GM12878 (cell line): ENCODE measurements around the gene PHPT1. TPM values are rescaled to one million over a fixed set of nuclear protein-coding genes. Genes with fewer than 3 reads are reported as not detected.

Experiments
- ATAC-seq: fragments of 200-7000 bp; cut with Tn5 transposase; 3 replicates; pipeline ENCODE4 v1.9.1; 2020; ENCODE audit warnings: mild to moderate bottlenecking, moderate library complexity
- BruUV-seq: library from RNA; stranded (reverse); fragments of 400-500 nt; replicated peaks from 2 replicates; lab custom pipeline; 2021; lab: Mats Ljungman, UMichigan
- CTCF ChIA-PET: fragments of 300-600 bp; sonication (Branson Sonifier 250); formaldehyde crosslinking; extraction: SDS; loops from one replicate; lab custom pipeline; 2021; ENCODE audit warnings: inconsistent platforms; lab: Yijun Ruan, JAX
- POLR2A ChIA-PET: fragments of 350-600 bp; formaldehyde crosslinking; extraction: SDS; loops from one replicate; lab custom pipeline; 2021; ENCODE audit warnings: inconsistent platforms; lab: Charles Lee
- RAD21 ChIA-PET: fragments of 300-600 bp; sonication (Branson Sonifier 250); formaldehyde crosslinking; loops from one replicate; lab custom pipeline; 2023; ENCODE audit warnings: antibody characterized with exemption; ENCODE audit not compliant: unreplicated experiment; lab: Charles Lee
- SMC1A ChIA-PET: fragments of 300-600 bp; sonication (Branson Sonifier 250); formaldehyde crosslinking; loops from one replicate; lab custom pipeline; 2023; ENCODE audit not compliant: unreplicated experiment, uncharacterized antibody; lab: Charles Lee
- DNase-seq: peaks from one replicate; pipeline ENCODE4 v3.0.0-alpha.2; 2011; ENCODE audit warnings: low read depth, low spot score
- FAIRE-seq: peaks from 3 replicates; lab custom pipeline; 2011; peaks lifted over from hg19 to GRCh38; lab: Jason Lieb, UNC
- H2AFZ ChIP-seq: 2 replicates; pipeline ENCODE4 v1.6.0; 2011; ENCODE audit warnings: low read depth, low read length, control low read depth; ENCODE audit not compliant: control insufficient read depth
- H3K27ac ChIP-seq: 2 replicates; pipeline ENCODE4 v1.5.1; 2011; ENCODE audit warnings: control low read depth; ENCODE audit not compliant: control insufficient read depth, insufficient read depth
- H3K27me3 ChIP-seq, 2 experiments: replicated peaks in 1 of 2; 2 replicates each; pipeline versions ENCODE4 v1.6.0 to v1.6.1; 2011; ENCODE audit warnings: low read length in 1 of 2; ENCODE audit not compliant: control insufficient read depth in 2 of 2, insufficient read depth in 2 of 2
- H3K36me3 ChIP-seq, 2 experiments: 2 replicates each; pipeline ENCODE4 v1.5.1; 2011; ENCODE audit warnings: low read length in 1 of 2; ENCODE audit not compliant: control insufficient read depth in 2 of 2, insufficient read depth in 2 of 2
- H3K4me1 ChIP-seq: 2 replicates; pipeline ENCODE4 v1.6.1; 2011; ENCODE audit warnings: mild to moderate bottlenecking, low read length, moderate library complexity, mixed read lengths; ENCODE audit not compliant: control insufficient read depth, insufficient read depth
- H3K4me2 ChIP-seq: 2 replicates; pipeline ENCODE4 v1.6.0; 2011; ENCODE audit warnings: control low read depth; ENCODE audit not compliant: control insufficient read depth, insufficient read depth
- H3K4me3 ChIP-seq: fragments of 200-600 bp; sonication (generic); 2 replicates; pipeline ENCODE4 v1.5.1; 2016
- H3K79me2 ChIP-seq: 2 replicates; pipeline ENCODE4 v1.6.0; 2011; ENCODE audit warnings: low read length; ENCODE audit not compliant: control insufficient read depth, insufficient read depth
- H3K9ac ChIP-seq: 2 replicates; pipeline ENCODE4 v1.8.0; 2011; ENCODE audit warnings: low read length, control low read depth, mixed read lengths; ENCODE audit not compliant: control insufficient read depth, insufficient read depth
- H3K9me3 ChIP-seq: replicated peaks from 3 replicates; pipeline ENCODE4 v1.5.1; 2011; ENCODE audit warnings: mild to moderate bottlenecking, low read length; ENCODE audit not compliant: control insufficient read depth, insufficient read depth
- H4K20me1 ChIP-seq: 2 replicates; pipeline ENCODE4 v1.6.0; 2011; ENCODE audit not compliant: control insufficient read depth, insufficient read depth
- CHD2 ChIP-seq: IDR thresholded peaks from 2 replicates; pipeline ENCODE4 v1.6.1; 2011; ENCODE audit warnings: low read depth, low read length, improper control_type of control experiment, borderline replicate concordance
- EGR1 ChIP-seq, 2 experiments: IDR thresholded peaks; 1 replicate in 1 of 2; 2 replicates in 1 of 2; pipeline ENCODE4 v1.6.1; 2011 to 2012; ENCODE audit warnings: low read depth in 2 of 2, low read length in 2 of 2, borderline replicate concordance in 1 of 2, mild to moderate bottlenecking in 1 of 2, moderate library complexity in 1 of 2
- GATAD2B ChIP-seq: fragments of 450-650 bp; conservative IDR thresholded peaks from 2 replicates; pipeline ENCODE4 v1.6.1; 2017; ENCODE audit warnings: low read depth, mild to moderate bottlenecking, moderate library complexity
- JUNB ChIP-seq: IDR thresholded peaks from 2 replicates; pipeline ENCODE4 v1.6.1; 2016; ENCODE audit warnings: antibody characterized with exemption, mild to moderate bottlenecking
- MTA3 ChIP-seq: IDR thresholded peaks from 2 replicates; pipeline ENCODE4 v1.6.1; 2012; ENCODE audit warnings: low read length, inconsistent platforms, borderline replicate concordance
- MYB ChIP-seq: fragments of 150-350 bp; IDR thresholded peaks from 2 replicates; pipeline ENCODE4 v1.6.1; 2014; ENCODE audit warnings: mild to moderate bottlenecking, low read depth, low read length, borderline replicate concordance
- NFXL1 ChIP-seq: fragments of 450-650 bp; IDR thresholded peaks from 2 replicates; pipeline ENCODE4 v1.6.1; 2017; ENCODE audit warnings: antibody characterized with exemption, mild to moderate bottlenecking, borderline replicate concordance
- NFYA ChIP-seq: IDR thresholded peaks from 2 replicates; pipeline ENCODE4 v1.6.1; 2011; ENCODE audit warnings: low read depth, mild to moderate bottlenecking, low read length, improper control_type of control experiment, borderline replicate concordance
- NR2C2 ChIP-seq: IDR thresholded peaks from 2 replicates; pipeline ENCODE4 v1.6.1; 2011; ENCODE audit warnings: borderline replicate concordance, low read depth; ENCODE audit not compliant: control insufficient read depth, insufficient read length
- RELA ChIP-seq: fragments of 450-650 bp; IDR thresholded peaks from 2 replicates; pipeline ENCODE4 v1.8.0; 2014; ENCODE audit warnings: borderline replicate concordance; ENCODE audit not compliant: partially characterized antibody
- RFX5 ChIP-seq: IDR thresholded peaks from 2 replicates; pipeline ENCODE4 v1.6.1; 2011; ENCODE audit warnings: low read depth, low read length, improper control_type of control experiment
- SP1 ChIP-seq: IDR thresholded peaks from one replicate; pipeline ENCODE4 v1.6.1; 2011; ENCODE audit warnings: low read depth, low read length
- SREBF1 ChIP-seq: IDR thresholded peaks from 2 replicates; pipeline ENCODE4 v1.6.1; 2012; ENCODE audit warnings: mild to moderate bottlenecking, low read length
- SREBF2 ChIP-seq: IDR thresholded peaks from 2 replicates; pipeline ENCODE4 v1.6.1; 2012; ENCODE audit warnings: mild to moderate bottlenecking, low read length
- SUZ12 ChIP-seq: fragments of 200-600 bp; sonication (generic); IDR thresholded peaks from one replicate; pipeline ENCODE4 v1.6.1; 2018; ENCODE audit warnings: antibody characterized with exemption, mild to moderate bottlenecking; ENCODE audit not compliant: unreplicated experiment
- TARDBP ChIP-seq: IDR thresholded peaks from 2 replicates; pipeline ENCODE4 v1.6.1; 2016; ENCODE audit warnings: borderline replicate concordance
- YY1 ChIP-seq: IDR thresholded peaks from 2 replicates; pipeline ENCODE4 v1.6.1; 2011; ENCODE audit warnings: low read depth, mild to moderate bottlenecking, low read length
- ZNF217 ChIP-seq: fragments of 450-650 bp; IDR thresholded peaks from 2 replicates; pipeline ENCODE4 v1.6.1; 2017; ENCODE audit warnings: antibody characterized with exemption, mild to moderate bottlenecking
- ZNF24 ChIP-seq: fragments of 450-650 bp; IDR thresholded peaks from 2 replicates; pipeline ENCODE4 v1.6.1; 2017; ENCODE audit warnings: antibody characterized with exemption, mild to moderate bottlenecking
- ZNF274 ChIP-seq: IDR thresholded peaks from one replicate; pipeline ENCODE4 v1.8.0; 2011; ENCODE audit not compliant: insufficient read length, insufficient read depth
- WGBS: methylation state at CpG from one replicate; pipeline ENCODE4 v1.1.6; 2016; ENCODE audit warnings: low lambda C conversion rate; ENCODE audit not compliant: insufficient replicate concordance, insufficient coverage; ENCODE audit errors: missing lambda C conversion rate; 5-methylcytosine and 5-hydroxymethylcytosine counted together
- in situ Hi-C: fragments of 300-500 bp; cut with MboI; formaldehyde crosslinking; loops from 9 replicates; pipeline ENCODE4 v1.14.3; 2018; ENCODE audit warnings: mixed read lengths
- intact Hi-C: fragments of 100-400 bp; cut with micrococcal nuclease; formaldehyde crosslinking; loops from one replicate; pipeline ENCODE4 v1.14.2; 2022; ENCODE audit not compliant: unreplicated experiment
- polyA plus RNA-seq, 11 experiments: library from polyadenylated mRNA; depleted of rRNA in 4 of 11; unstranded in 6 of 11; stranded (reverse) in 5 of 11; fragments of >200 nt; fragmentation: Nextera tagmentation in 4 of 11; fragmentation: Illumina TruSeq in 1 of 11; extraction: Ambion mirVana in 4 of 11; extraction: Trizol in 1 of 11; gene quantifications; 1 replicate in 1 of 11; 2 replicates in 10 of 11; pipeline versions ENCODE4 v1.2.1 to v1.2.3, GENCODE V29; 2011 to 2016; ENCODE audit warnings: inconsistent platforms in 2 of 11, missing spikeins in 2 of 11, low read depth in 1 of 11
- total RNA-seq, 4 experiments: library from RNA; depleted of rRNA in 3 of 4; stranded (reverse); fragments of >200 nt in 3 of 4; fragmentation: Illumina TruSeq in 1 of 4; extraction: Trizol in 1 of 4; gene quantifications; 2 replicates each; pipeline versions ENCODE4 v1.2.1 to v1.2.3, GENCODE V29; 2013 to 2021
- TF ChIP-seq, protein P1 (sequence below): fragments of 450-650 bp; IDR thresholded peaks from 2 replicates; pipeline ENCODE4 v1.6.1; 2018; ENCODE audit warnings: borderline replicate concordance, mild to moderate bottlenecking; ENCODE audit not compliant: partially characterized antibody
- TF ChIP-seq, protein P2 (sequence below): IDR thresholded peaks from 2 replicates; pipeline ENCODE4 v1.6.1; 2012; ENCODE audit warnings: low read length, inconsistent platforms

PHPT1 gene
- total and polyA plus RNA-seq, 10 of the 15 experiments (the other 5 are each of a cell fraction or from before 2014, with no cell fraction given) = 56.2 to 323 (median 140) TPM

DNA sequence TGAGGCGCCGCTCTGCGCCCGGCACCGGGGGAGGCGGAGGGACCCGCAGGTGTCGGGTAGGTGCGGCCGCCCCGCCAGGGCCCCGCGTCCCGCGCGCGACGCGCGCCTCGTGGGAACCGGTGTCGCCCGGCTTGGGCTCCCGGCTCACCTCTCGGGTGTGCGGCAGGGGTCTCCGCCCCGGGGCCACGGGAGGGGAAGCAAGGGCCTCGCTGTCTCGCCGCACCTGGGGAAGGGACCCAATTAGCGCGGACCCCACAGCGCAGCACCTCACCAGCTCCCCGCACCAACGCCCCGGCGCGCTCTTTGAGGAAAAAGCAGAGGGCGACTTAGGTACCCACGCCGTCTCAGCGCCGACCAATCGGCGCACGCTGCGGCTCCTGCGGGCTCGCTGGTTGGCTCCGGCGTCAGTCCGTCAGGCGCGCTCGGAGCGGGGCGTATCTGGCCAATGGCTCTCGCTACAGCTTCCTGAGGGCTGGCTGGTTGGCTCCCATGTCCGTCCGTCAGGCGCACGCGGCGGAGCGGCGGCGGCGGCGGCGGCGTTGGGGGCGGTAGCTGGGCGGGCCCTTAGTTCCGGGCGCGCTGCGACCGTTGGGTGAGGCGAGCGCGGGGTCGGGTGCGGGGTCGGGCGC, 36.9 kb downstream of the PHPT1 start, which contains the start of gene TRAF2:
TRAF2 (plus strand) TSS at position 567 of the 629 bp plus-strand sequence. CDS start 12,225 bp downstream, outside the sequence.
- in situ Hi-C loops = no loop called here
- TF ChIP-seq SREBF2 (no peak), RELA (peak; percentile 48), TARDBP (no peak), JUNB (no peak), EGR1 (IDR thresholded peaks at IDR 0.05; ENCODE audit: borderline replicate concordance in 1 of 2, low read depth in 2 of 2, low read length in 2 of 2) (no peak; a peak in 1 of 3 replicates), SREBF1 (no peak), ZNF24 (0 out of 2 replicates have a peak, but pooled peaks have one; percentile 9), SUZ12 (no peak), ZNF274 (no peak), MYB (no peak), MTA3 (no peak), SP1 (peak; percentile 100), NR2C2 (no peak), NFXL1 (peak; percentile 24; the same call in 1 of the 2 replicates), NFYA (peak; percentile 98), GATAD2B (peak; percentile 87), RFX5 (peak; percentile 58; the same call in 1 of the 2 replicates), CHD2 (peak; percentile 98), ZNF217 (peak; percentile 61; the same call in 1 of the 2 replicates), YY1 (peak; percentile 27; the same call in 1 of the 2 replicates)
- TF ChIP-seq, protein P1, sequence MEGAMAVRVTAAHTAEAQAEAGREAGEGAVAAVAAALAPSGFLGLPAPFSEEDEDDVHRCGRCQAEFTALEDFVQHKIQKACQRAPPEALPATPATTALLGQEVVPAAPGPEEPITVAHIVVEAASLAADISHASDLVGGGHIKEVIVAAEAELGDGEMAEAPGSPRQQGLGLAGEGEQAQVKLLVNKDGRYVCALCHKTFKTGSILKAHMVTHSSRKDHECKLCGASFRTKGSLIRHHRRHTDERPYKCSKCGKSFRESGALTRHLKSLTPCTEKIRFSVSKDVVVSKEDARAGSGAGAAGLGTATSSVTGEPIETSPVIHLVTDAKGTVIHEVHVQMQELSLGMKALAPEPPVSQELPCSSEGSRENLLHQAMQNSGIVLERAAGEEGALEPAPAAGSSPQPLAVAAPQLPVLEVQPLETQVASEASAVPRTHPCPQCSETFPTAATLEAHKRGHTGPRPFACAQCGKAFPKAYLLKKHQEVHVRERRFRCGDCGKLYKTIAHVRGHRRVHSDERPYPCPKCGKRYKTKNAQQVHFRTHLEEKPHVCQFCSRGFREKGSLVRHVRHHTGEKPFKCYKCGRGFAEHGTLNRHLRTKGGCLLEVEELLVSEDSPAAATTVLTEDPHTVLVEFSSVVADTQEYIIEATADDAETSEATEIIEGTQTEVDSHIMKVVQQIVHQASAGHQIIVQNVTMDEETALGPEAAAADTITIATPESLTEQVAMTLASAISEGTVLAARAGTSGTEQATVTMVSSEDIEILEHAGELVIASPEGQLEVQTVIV = peak; percentile 19
- TF ChIP-seq, protein P2, sequence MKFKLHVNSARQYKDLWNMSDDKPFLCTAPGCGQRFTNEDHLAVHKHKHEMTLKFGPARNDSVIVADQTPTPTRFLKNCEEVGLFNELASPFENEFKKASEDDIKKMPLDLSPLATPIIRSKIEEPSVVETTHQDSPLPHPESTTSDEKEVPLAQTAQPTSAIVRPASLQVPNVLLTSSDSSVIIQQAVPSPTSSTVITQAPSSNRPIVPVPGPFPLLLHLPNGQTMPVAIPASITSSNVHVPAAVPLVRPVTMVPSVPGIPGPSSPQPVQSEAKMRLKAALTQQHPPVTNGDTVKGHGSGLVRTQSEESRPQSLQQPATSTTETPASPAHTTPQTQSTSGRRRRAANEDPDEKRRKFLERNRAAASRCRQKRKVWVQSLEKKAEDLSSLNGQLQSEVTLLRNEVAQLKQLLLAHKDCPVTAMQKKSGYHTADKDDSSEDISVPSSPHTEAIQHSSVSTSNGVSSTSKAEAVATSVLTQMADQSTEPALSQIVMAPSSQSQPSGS = no peak

More for the DNA sequence above, 36.9 kb downstream of the PHPT1 start, which contains the start of gene TRAF2:
- BruUV-seq = no TSS peak
- peak within 1 kb of the TSS; percentile 96 for H3K9ac ChIP-seq
- H3K9me3 ChIP-seq = no peaks in the 10 kb centered on the region
- H3K27ac ChIP-seq = peak within 1 kb of the TSS; percentile 98
- WGBS = under 1% methylated on average over 47 of the region's 88 CpGs
- ChIA-PET RAD21 (interaction anchor here (0.7 to 4.4 kb wide), 5 partner anchors 13 to 144 kb away, joined by 3 to 30 read pairs (median 5); no protein-coding TSS in a partner anchor), SMC1A (interaction anchor here (8.0 kb wide), 1 partner anchor 15 kb away, joined by 70 read pairs; no protein-coding TSS in a partner anchor), CTCF (interaction anchor here (1.6 to 6.9 kb wide), 6 partner anchors 13 to 120 kb away, joined by 3 to 46 read pairs (median 10); partner anchors contain the start of genes AJM1, C8G and FBXW5), POLR2A (interaction anchor here (0.5 to 3.5 kb wide), 11 partner anchors 13 to 772 kb away, joined by 3 to 27 read pairs (median 4); partner anchors contain the start of genes C8G and FBXW5)
- H3K36me3 ChIP-seq = peaks cover 6% of the 10 kb centered on the region in 2 experiments; a peak in 2 of 4 replicates
- H4K20me1 ChIP-seq = no peaks in the 10 kb centered on the region; the same call in 1 of the 2 replicates
- H2AFZ ChIP-seq = peak within 1 kb of the TSS; percentile 80
- DNase-seq = peak; percentile 98
- peak within 1 kb of the TSS; percentile 95 for H3K4me2 ChIP-seq
- peak within 1 kb of the TSS; percentile 100 for H3K4me3 ChIP-seq
- peaks cover 33% of the 10 kb centered on the region for H3K4me1 ChIP-seq
- intact Hi-C loops = loop anchor here (2.0 to 10.0 kb wide), 2 partner anchors 17 to 81 kb away; partner anchors contain the start of gene RABL6
- peak; percentile 92 for ATAC-seq
- peaks cover 53% of the 10 kb centered on the region for H3K79me2 ChIP-seq
- peak; percentile 44 for FAIRE-seq
- H3K27me3 ChIP-seq = no peaks in the 10 kb centered on the region
